ENCODE data around the gene MTMR12. TPM values are rescaled to one million over a fixed set of nuclear protein-coding genes. Genes with fewer than 3 reads are reported as not detected.

Gene MTMR12
- total RNA-seq, 1 experiment from 2014 or later: 42.7 TPM

GRCh38 chr5:32332361-32332760 is 19.6 kb upstream of the MTMR12 start:
- peaks cover 36% of the 10 kb centered on the region for H3K9me3 Mint-ChIP-seq
- H3K27ac Mint-ChIP-seq: no peak overlapping the region
- H3K4me3 Mint-ChIP-seq: no peak overlapping the region
- H3K36me3 Mint-ChIP-seq: peaks cover 28% of the 10 kb centered on the region
- POLR2A ChIA-PET: no interaction called here
- ATAC-seq (no peak), DNase-seq (ENCODE audit: low spot score) (no peak)
- peaks cover 11% of the 10 kb centered on the region for H3K4me1 Mint-ChIP-seq
- peaks cover 3% of the 10 kb centered on the region; the same call in 1 of the 2 replicates for H3K27me3 Mint-ChIP-seq (ENCODE audit: low read depth)
- TF ChIP-seq HMGA2 (CRISPR knock-in tag; IDR thresholded peaks at IDR 0.05): peak; percentile 62; the same call in 1 of the 2 replicates
- TF ChIP-seq NR2C2 (CRISPR knock-in tag; IDR thresholded peaks at IDR 0.05): no peak
- CTCF ChIA-PET: no interaction called here

DNA sequence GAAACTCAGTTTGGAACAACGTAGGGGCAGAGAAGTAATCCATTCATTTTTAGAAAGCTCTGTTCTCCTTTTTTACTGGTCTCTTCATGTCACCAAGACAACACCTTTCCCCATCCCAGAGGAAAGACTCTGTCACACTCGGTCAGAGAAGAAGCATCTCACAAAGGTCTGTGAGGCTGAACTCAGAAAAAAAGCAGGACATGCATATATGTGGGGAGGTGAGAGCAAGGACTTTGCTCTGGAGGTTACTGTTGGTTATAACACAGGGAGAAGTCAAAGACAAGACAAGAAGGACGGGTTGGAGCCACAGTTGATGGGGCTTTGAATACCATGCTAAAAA is 19.2 kb upstream of the MTMR12 start:
- Mint-ChIP-seq H3K36me3 (peaks cover 25% of the 10 kb centered on the region), H3K9me3 (peaks cover 34% of the 10 kb centered on the region), H3K27ac (no peak overlapping the region), H3K27me3 (ENCODE audit: low read depth) (peaks cover 3% of the 10 kb centered on the region; the same call in 1 of the 2 replicates), H3K4me1 (peaks cover 11% of the 10 kb centered on the region), H3K4me3 (no peak overlapping the region)
- no peak for DNase-seq (ENCODE audit: low spot score)
- CTCF ChIA-PET: interaction anchor here (1.0 kb wide), 1 partner anchor 100 kb away, joined by 4 read pairs; no protein-coding TSS in a partner anchor
- POLR2A ChIA-PET: no interaction called here
- ATAC-seq: no peak
- TF ChIP-seq, protein P1, sequence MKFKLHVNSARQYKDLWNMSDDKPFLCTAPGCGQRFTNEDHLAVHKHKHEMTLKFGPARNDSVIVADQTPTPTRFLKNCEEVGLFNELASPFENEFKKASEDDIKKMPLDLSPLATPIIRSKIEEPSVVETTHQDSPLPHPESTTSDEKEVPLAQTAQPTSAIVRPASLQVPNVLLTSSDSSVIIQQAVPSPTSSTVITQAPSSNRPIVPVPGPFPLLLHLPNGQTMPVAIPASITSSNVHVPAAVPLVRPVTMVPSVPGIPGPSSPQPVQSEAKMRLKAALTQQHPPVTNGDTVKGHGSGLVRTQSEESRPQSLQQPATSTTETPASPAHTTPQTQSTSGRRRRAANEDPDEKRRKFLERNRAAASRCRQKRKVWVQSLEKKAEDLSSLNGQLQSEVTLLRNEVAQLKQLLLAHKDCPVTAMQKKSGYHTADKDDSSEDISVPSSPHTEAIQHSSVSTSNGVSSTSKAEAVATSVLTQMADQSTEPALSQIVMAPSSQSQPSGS (CRISPR knock-in tag; IDR thresholded peaks at IDR 0.05; ENCODE audit: borderline replicate concordance, low read depth): no peak
- TF ChIP-seq ZNF317 (CRISPR knock-in tag; IDR thresholded peaks at IDR 0.05; ENCODE audit: borderline replicate concordance, low read depth) (no peak), RORB (CRISPR knock-in tag; IDR thresholded peaks at IDR 0.05) (no peak), SOX15 (CRISPR knock-in tag; IDR thresholded peaks at IDR 0.05) (no peak), NFYB (CRISPR knock-in tag; conservative IDR thresholded peaks at IDR 0.05; ENCODE audit: low read depth) (no peak), OVOL2 (CRISPR knock-in tag; IDR thresholded peaks at IDR 0.05; ENCODE audit: borderline replicate concordance) (no peak), NFATC4 (CRISPR knock-in tag; IDR thresholded peaks at IDR 0.05) (no peak), PRRX2 (CRISPR knock-in tag; IDR thresholded peaks at IDR 0.05) (no peak), USF2 (CRISPR knock-in tag; IDR thresholded peaks at IDR 0.05) (no peak), KAT7 (CRISPR knock-in tag; IDR thresholded peaks at IDR 0.05; ENCODE audit: borderline replicate concordance) (no peak), E2F4 (CRISPR knock-in tag; IDR thresholded peaks at IDR 0.05; ENCODE audit: borderline replicate concordance, low read depth) (no peak), NR3C1 (CRISPR knock-in tag; conservative IDR thresholded peaks at IDR 0.05; ENCODE audit: low read depth) (no peak)
- TF ChIP-seq, protein P2, sequence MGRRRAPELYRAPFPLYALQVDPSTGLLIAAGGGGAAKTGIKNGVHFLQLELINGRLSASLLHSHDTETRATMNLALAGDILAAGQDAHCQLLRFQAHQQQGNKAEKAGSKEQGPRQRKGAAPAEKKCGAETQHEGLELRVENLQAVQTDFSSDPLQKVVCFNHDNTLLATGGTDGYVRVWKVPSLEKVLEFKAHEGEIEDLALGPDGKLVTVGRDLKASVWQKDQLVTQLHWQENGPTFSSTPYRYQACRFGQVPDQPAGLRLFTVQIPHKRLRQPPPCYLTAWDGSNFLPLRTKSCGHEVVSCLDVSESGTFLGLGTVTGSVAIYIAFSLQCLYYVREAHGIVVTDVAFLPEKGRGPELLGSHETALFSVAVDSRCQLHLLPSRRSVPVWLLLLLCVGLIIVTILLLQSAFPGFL (CRISPR knock-in tag; IDR thresholded peaks at IDR 0.05; ENCODE audit: borderline replicate concordance): no peak

DNA sequence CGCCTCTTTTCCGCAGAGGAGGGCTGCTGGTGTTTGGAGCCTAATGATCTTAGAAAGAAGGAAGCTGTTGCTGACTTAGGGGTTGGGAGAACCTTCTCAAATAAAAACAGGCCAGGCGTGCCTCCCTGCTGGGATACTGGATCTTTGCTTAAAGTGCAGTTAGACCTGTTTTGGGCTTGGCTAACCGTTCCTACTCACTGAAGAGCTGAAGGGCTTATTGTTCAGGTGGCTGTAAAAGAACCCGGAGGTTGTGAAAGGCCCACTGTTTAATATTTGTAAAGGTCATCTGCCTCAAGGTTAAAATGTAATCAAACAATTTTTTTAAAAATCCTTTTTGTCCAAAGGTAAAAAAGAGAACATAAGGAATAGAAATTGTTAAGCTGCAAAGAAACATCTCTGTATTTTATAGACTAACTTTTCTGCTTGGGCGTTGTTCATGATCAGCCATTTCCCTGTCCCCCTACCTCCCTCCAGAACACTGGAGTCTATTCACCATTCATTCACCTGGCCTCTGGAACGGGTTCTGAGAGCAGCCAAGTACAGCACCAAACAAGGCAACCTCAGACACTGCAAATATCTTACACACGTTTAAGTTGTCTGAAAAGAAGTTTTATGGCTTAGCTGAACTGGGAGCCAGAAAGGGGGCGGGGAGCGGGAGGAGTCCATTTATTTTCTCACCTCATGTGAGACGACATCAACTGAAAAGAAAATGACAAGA is 18.6 kb upstream of the MTMR12 start:
- Mint-ChIP-seq H3K27ac (no peak overlapping the region), H3K27me3 (ENCODE audit: low read depth) (peaks cover 3% of the 10 kb centered on the region; the same call in 1 of the 2 replicates), H3K4me1 (peaks cover 11% of the 10 kb centered on the region), H3K4me3 (no peak overlapping the region), H3K9me3 (peaks cover 29% of the 10 kb centered on the region), H3K36me3 (peaks cover 19% of the 10 kb centered on the region)
- CTCF ChIA-PET: interaction anchor here (1.0 to 3.4 kb wide), 2 partner anchors 12 to 99 kb away, joined by 4 to 34 read pairs; no protein-coding TSS in a partner anchor
- ATAC-seq (no peak), DNase-seq (ENCODE audit: low spot score) (no peak)
- POLR2A ChIA-PET: interaction anchor here (0.6 kb wide), 1 partner anchor 44 kb away, joined by 3 read pairs; no protein-coding TSS in a partner anchor
- TF ChIP-seq ARID4B (CRISPR knock-in tag; IDR thresholded peaks at IDR 0.05; ENCODE audit: borderline replicate concordance) (no peak), NFE2L1 (CRISPR knock-in tag; IDR thresholded peaks at IDR 0.05) (no peak), CREB1 (CRISPR knock-in tag; IDR thresholded peaks at IDR 0.05) (no peak), TEAD4 (CRISPR knock-in tag; IDR thresholded peaks at IDR 0.05) (no peak)
- TF ChIP-seq, protein P3, sequence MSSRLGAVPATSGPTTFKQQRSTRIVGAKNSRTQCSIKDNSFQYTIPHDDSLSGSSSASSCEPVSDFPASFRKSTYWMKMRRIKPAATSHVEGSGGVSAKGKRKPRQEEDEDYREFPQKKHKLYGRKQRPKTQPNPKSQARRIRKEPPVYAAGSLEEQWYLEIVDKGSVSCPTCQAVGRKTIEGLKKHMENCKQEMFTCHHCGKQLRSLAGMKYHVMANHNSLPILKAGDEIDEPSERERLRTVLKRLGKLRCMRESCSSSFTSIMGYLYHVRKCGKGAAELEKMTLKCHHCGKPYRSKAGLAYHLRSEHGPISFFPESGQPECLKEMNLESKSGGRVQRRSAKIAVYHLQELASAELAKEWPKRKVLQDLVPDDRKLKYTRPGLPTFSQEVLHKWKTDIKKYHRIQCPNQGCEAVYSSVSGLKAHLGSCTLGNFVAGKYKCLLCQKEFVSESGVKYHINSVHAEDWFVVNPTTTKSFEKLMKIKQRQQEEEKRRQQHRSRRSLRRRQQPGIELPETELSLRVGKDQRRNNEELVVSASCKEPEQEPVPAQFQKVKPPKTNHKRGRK (CRISPR knock-in tag; IDR thresholded peaks at IDR 0.05; ENCODE audit: borderline replicate concordance): no peak

Measured in WTC11 (cell line).